Type B pancreatic cell (in vitro differentiated cells): ENCODE measurements around the gene FNDC1. TPM values are rescaled to one million over a fixed set of nuclear protein-coding genes. Genes with fewer than 3 reads are reported as not detected.

Source experiments
- DNase-seq: peaks from one replicate; pipeline ENCODE4 v3.0.0; 2021; ENCODE audit warnings: mixed read lengths; ENCODE audit not compliant: unreplicated experiment; ENCODE audit errors: extremely low spot score
- H3K27ac Mint-ChIP-seq: 2 replicates; pipeline ENCODE4 v1.8.0; 2021; ENCODE audit warnings: mild to moderate bottlenecking, mixed read lengths
- H3K27me3 Mint-ChIP-seq: 2 replicates; pipeline ENCODE4 v1.8.0; 2021; ENCODE audit warnings: mixed read lengths
- H3K36me3 Mint-ChIP-seq: 2 replicates; pipeline ENCODE4 v1.8.0; 2021; ENCODE audit warnings: mixed read lengths
- H3K4me1 Mint-ChIP-seq: one replicate; pipeline ENCODE4 v1.8.0; 2021; ENCODE audit warnings: mixed read lengths; ENCODE audit not compliant: unreplicated experiment
- H3K4me3 Mint-ChIP-seq: 2 replicates; pipeline ENCODE4 v1.8.0; 2021; ENCODE audit warnings: mild to moderate bottlenecking, mixed read lengths
- H3K9me3 Mint-ChIP-seq: 2 replicates; pipeline ENCODE4 v1.8.0; 2021; ENCODE audit warnings: mixed read lengths
- total RNA-seq: library from RNA; stranded (reverse); gene quantifications from 2 replicates; pipeline ENCODE4 v1.2.1, GENCODE V29; 2021; ENCODE audit warnings: low replicate concordance
- TF ChIP-seq, protein P1 (sequence below): fragments of 200-600 bp; sonication (generic); conservative IDR thresholded peaks from 2 replicates; pipeline ENCODE4 v1.5.0; 2021; ENCODE audit warnings: antibody characterized with exemption, mild to moderate bottlenecking

Gene FNDC1
- total RNA-seq, 1 donor from 2014 or later = 1.7 TPM

DNA sequence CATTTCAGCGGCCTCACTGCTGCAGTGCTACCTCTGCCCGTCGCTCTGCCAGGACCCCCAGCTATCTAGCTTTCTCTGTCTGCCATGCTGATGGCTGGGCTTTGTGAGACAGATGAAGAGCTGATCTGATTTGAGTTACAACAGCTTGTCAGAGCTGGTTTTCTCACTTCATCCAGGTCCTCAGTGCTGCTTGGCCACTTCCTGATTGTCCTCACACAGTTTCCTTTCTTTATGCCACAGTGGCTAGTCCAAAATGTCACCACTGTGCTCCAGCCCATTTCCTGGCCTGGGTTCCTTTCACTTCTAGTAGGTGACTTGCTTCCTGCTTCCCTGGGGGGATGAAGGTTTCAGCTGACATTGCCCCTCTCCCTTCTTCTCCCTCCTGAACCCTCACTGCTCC lies 35.4 kb downstream of the FNDC1 start:
- peaks cover 14% of the 10 kb centered on the region for H3K27me3 Mint-ChIP-seq
- H3K9me3 Mint-ChIP-seq = no peaks in the 10 kb centered on the region
- no peak overlapping the region for H3K27ac Mint-ChIP-seq
- TF ChIP-seq, protein P1, sequence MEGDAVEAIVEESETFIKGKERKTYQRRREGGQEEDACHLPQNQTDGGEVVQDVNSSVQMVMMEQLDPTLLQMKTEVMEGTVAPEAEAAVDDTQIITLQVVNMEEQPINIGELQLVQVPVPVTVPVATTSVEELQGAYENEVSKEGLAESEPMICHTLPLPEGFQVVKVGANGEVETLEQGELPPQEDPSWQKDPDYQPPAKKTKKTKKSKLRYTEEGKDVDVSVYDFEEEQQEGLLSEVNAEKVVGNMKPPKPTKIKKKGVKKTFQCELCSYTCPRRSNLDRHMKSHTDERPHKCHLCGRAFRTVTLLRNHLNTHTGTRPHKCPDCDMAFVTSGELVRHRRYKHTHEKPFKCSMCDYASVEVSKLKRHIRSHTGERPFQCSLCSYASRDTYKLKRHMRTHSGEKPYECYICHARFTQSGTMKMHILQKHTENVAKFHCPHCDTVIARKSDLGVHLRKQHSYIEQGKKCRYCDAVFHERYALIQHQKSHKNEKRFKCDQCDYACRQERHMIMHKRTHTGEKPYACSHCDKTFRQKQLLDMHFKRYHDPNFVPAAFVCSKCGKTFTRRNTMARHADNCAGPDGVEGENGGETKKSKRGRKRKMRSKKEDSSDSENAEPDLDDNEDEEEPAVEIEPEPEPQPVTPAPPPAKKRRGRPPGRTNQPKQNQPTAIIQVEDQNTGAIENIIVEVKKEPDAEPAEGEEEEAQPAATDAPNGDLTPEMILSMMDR = no peak
- H3K4me1 Mint-ChIP-seq = no peaks in the 10 kb centered on the region
- no peaks in the 10 kb centered on the region for H3K36me3 Mint-ChIP-seq
- no peak for DNase-seq
- no peak overlapping the region for H3K4me3 Mint-ChIP-seq

DNA sequence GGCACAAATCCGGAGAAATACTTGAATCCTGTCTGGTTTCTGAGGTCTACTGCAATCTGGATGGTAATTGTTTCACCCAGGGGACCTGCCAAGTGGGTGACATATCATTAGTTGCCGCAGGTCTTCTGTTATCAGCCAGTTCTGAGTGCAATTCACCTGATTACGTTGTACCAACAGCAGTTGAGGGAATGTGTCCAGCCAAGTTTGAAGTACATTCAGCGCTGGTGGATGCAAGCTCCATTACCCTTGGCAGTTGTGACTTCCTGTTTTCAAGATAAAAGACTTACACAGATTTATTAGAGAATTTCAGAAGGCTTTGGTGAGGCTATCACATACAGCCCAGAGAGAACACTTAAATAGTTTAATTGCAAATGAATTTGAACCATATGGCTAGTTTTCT lies 42.8 kb downstream of the FNDC1 start:
- Mint-ChIP-seq H3K27me3 (peaks cover 12% of the 10 kb centered on the region), H3K4me1 (peaks cover 7% of the 10 kb centered on the region), H3K36me3 (no peaks in the 10 kb centered on the region), H3K4me3 (no peak overlapping the region), H3K9me3 (no peaks in the 10 kb centered on the region), H3K27ac (no peak overlapping the region)
- no peak for DNase-seq
- TF ChIP-seq, protein P1 = no peak

DNA sequence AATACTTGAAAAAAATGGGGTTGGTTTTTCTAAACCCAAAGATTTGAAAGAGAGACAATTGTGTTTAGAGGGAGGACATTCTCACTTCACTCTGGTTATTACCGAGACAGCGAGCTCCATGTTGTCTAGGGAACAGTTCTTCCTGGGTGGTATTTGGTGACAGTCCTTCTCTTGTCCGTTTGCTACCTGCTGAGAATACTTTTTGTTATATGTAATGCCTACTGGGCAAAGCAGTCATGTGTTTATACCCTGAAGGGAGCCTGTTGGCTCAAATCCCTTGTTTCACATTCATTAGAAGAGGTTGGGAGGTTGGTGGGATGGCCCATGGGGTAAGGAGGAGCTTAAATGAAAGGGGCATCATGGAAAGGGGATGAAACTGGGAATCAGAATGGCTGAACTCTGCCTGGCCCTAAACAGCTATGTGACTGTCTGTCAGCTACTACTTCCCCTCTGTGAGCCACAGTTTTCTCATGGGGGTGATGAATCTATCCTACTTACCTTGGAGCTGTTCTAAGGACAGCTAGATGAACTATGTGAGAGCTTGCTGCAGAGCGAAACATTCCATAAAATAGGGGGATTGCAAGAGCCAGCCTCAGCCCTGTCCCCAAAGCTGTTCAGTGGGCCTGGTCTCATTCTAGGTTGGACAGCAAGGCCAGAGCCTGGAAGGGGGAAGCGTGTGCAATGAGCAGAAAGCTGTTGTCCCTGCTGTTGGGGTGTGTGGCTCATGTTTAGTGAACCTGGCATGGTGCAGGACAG lies 43.5 kb downstream of the FNDC1 start:
- Mint-ChIP-seq H3K27ac (no peak overlapping the region), H3K4me3 (no peak overlapping the region), H3K4me1 (peaks cover 7% of the 10 kb centered on the region), H3K9me3 (no peaks in the 10 kb centered on the region), H3K27me3 (peaks cover 16% of the 10 kb centered on the region), H3K36me3 (no peaks in the 10 kb centered on the region)
- TF ChIP-seq, protein P1 = no peak
- DNase-seq = no peak

DNA sequence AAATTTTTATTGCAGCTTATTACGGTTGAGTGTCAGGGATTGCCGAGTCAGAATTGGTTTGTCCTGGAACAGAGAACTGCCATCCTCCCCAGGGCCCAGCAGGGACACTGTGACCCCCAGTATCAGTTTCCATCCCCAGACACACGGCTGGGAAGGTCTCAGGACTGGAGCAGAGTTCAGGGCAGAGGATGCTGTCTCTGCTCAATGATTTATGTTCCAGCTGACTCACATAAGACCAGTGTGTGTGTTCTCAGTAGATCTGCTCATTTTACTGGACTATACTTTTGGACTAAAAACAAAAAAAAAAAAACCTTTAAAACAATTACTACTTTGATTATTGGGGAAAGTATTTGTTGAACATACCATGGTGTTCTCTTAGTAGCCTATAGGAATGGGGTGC lies 44.2 kb downstream of the FNDC1 start:
- H3K27me3 Mint-ChIP-seq = peaks cover 20% of the 10 kb centered on the region
- TF ChIP-seq, protein P1 = no peak
- H3K4me1 Mint-ChIP-seq = peaks cover 7% of the 10 kb centered on the region
- no peak overlapping the region for H3K27ac Mint-ChIP-seq
- no peak for DNase-seq
- no peaks in the 10 kb centered on the region for H3K9me3 Mint-ChIP-seq
- no peak overlapping the region for H3K4me3 Mint-ChIP-seq
- no peaks in the 10 kb centered on the region for H3K36me3 Mint-ChIP-seq

DNA sequence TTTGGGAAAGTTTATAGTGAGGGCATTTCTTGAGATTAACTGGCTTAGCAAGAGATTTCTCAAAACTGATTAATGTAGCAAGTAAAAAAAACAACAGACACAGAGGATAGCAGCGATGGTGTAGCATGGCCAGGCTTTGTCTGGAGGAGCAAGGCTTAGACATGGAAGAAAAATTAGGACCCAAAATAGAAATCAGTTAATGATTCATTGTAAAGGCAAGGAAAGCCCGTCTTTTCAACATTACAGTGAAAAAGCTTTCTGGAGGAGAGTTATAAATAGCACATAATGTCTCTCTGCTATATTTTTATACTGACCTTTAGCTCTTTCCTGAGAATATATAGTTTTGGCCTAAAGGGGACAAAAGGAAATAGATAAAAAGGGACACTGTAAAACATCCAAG lies 45.1 kb downstream of the FNDC1 start:
- Mint-ChIP-seq H3K4me3 (no peak overlapping the region), H3K4me1 (peaks cover 7% of the 10 kb centered on the region), H3K9me3 (no peaks in the 10 kb centered on the region), H3K27ac (no peak overlapping the region), H3K27me3 (peaks cover 23% of the 10 kb centered on the region), H3K36me3 (no peaks in the 10 kb centered on the region)
- no peak for DNase-seq
- TF ChIP-seq, protein P1 = no peak
